ENCODE measurements around the gene TMEM117. TPM values are rescaled to one million over a fixed set of nuclear protein-coding genes. Genes with fewer than 3 reads are reported as not detected.

Gene TMEM117
- total RNA-seq, 2 experiments from 2014 or later: 0.95 to 7.1 TPM

- no peaks in the 10 kb centered on the region for H4K20me1 ChIP-seq (ENCODE audit: insufficient read depth, low read length)
- H3K79me2 ChIP-seq (ENCODE audit: insufficient read depth, low read depth, low read length): no peaks in the 10 kb centered on the region
- H3K4me2 ChIP-seq (ENCODE audit: low read length): no peak overlapping the region
- POLR2A ChIA-PET: no interaction called here
- no peak overlapping the region for H3K4me3 ChIP-seq (ENCODE audit: low read depth, low read length, poor library complexity, severe bottlenecking)
- no TSS peak for BruUV-seq (replicated peaks)
- CTCF ChIA-PET (ENCODE audit: unreplicated experiment): no interaction called here
- no peaks in the 10 kb centered on the region for H3K4me1 ChIP-seq (ENCODE audit: insufficient read depth, low read length, poor library complexity, severe bottlenecking)
- TF ChIP-seq CTCF (conservative IDR thresholded peaks at IDR 0.05; ENCODE audit: low read length): no peak
- no peak for TF ChIP-seq EZH2phosphoT487 (IDR thresholded peaks at IDR 0.05; ENCODE audit: borderline replicate concordance, low read depth, low read length)
- H3K36me3 ChIP-seq (ENCODE audit: insufficient read depth, low read length): no peaks in the 10 kb centered on the region
- no peak for DNase-seq (ENCODE audit: low spot score)
- H3K9me3 ChIP-seq (ENCODE audit: low read length): no peaks in the 10 kb centered on the region
- no peak overlapping the region for H2AFZ ChIP-seq (ENCODE audit: low read length)
- intact Hi-C loops (cut with micrococcal nuclease; ENCODE audit: unreplicated experiment): no loop called here
- H3K27ac ChIP-seq (ENCODE audit: low read depth, low read length, poor library complexity, severe bottlenecking): no peak overlapping the region
- H3K9me2 ChIP-seq (ENCODE audit: insufficient read depth, low read length): no peaks in the 10 kb centered on the region
Measured at GRCh38 chr12:43856972-43857371, 21.1 kb downstream of the TMEM117 start.

DNA sequence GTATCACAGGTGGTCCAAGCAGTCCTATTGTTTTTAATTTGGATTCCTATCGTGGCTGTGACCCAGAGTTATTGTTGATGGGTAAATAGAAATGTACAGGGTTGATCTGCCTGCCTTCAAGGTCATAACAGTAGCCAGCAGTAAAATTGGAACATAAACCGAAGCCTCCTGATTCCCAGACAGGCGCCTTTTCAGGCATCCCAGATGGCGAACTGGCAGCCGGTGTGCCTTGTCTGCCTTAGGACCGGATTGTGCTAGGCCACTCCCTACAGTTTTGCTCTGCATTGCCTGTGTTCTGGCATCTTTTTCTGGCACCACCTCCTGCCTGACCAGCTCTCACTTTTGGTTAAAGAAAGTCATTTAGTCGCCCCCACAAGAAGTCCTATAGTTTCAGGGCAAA lies 22.2 kb downstream of the TMEM117 start:
- no peak for DNase-seq (ENCODE audit: low spot score)
- Histone ChIP-seq H3K9me2 (ENCODE audit: insufficient read depth, low read length) (no peaks in the 10 kb centered on the region), H3K36me3 (ENCODE audit: insufficient read depth, low read length) (no peaks in the 10 kb centered on the region), H3K27ac (ENCODE audit: low read depth, low read length, poor library complexity, severe bottlenecking) (no peak overlapping the region), H3K4me1 (ENCODE audit: insufficient read depth, low read length, poor library complexity, severe bottlenecking) (no peaks in the 10 kb centered on the region), H3K9me3 (ENCODE audit: low read length) (no peaks in the 10 kb centered on the region), H3K79me2 (ENCODE audit: insufficient read depth, low read depth, low read length) (no peaks in the 10 kb centered on the region), H3K4me3 (ENCODE audit: low read depth, low read length, poor library complexity, severe bottlenecking) (no peak overlapping the region), H3K4me2 (ENCODE audit: low read length) (no peak overlapping the region), H2AFZ (ENCODE audit: low read length) (no peak overlapping the region), H4K20me1 (ENCODE audit: insufficient read depth, low read length) (no peaks in the 10 kb centered on the region)
- intact Hi-C loops (cut with micrococcal nuclease; ENCODE audit: unreplicated experiment): no loop called here
- no TSS peak for BruUV-seq (replicated peaks)
- POLR2A ChIA-PET: no interaction called here
- TF ChIP-seq CTCF (conservative IDR thresholded peaks at IDR 0.05; ENCODE audit: low read length) (no peak), EZH2phosphoT487 (IDR thresholded peaks at IDR 0.05; ENCODE audit: borderline replicate concordance, low read depth, low read length) (no peak)
- CTCF ChIA-PET (ENCODE audit: unreplicated experiment): no interaction called here

GRCh38 chr12:43858991-43859390 lies 23.1 kb downstream of the TMEM117 start:
- ChIA-PET CTCF (ENCODE audit: unreplicated experiment) (no interaction called here), POLR2A (interaction anchor here (0.6 to 0.8 kb wide), 2 partner anchors 54 to 485 kb away, joined by 3 to 4 read pairs; no protein-coding TSS in a partner anchor)
- Histone ChIP-seq H3K9me2 (ENCODE audit: insufficient read depth, low read length) (no peaks in the 10 kb centered on the region), H3K79me2 (ENCODE audit: insufficient read depth, low read depth, low read length) (no peaks in the 10 kb centered on the region), H3K27ac (ENCODE audit: low read depth, low read length, poor library complexity, severe bottlenecking) (no peak overlapping the region), H3K4me2 (ENCODE audit: low read length) (no peak overlapping the region), H4K20me1 (ENCODE audit: insufficient read depth, low read length) (no peaks in the 10 kb centered on the region), H3K36me3 (ENCODE audit: insufficient read depth, low read length) (no peaks in the 10 kb centered on the region), H3K4me3 (ENCODE audit: low read depth, low read length, poor library complexity, severe bottlenecking) (no peak overlapping the region), H2AFZ (ENCODE audit: low read length) (no peak overlapping the region), H3K4me1 (ENCODE audit: insufficient read depth, low read length, poor library complexity, severe bottlenecking) (no peaks in the 10 kb centered on the region), H3K9me3 (ENCODE audit: low read length) (no peaks in the 10 kb centered on the region)
- TF ChIP-seq CTCF (conservative IDR thresholded peaks at IDR 0.05; ENCODE audit: low read length): no peak
- TF ChIP-seq EZH2phosphoT487 (IDR thresholded peaks at IDR 0.05; ENCODE audit: borderline replicate concordance, low read depth, low read length): no peak
- intact Hi-C loops (cut with micrococcal nuclease; ENCODE audit: unreplicated experiment): no loop called here
- no peak for DNase-seq (ENCODE audit: low spot score)
- BruUV-seq (replicated peaks): no TSS peak

Measured in OCI-LY7 (cell line).